Stimulated activated naive CD8-positive, alpha-beta T cell treated with anti-CD3 and anti-CD28 coated beads, Interleukin-15, amount 100 ng/mL, for 72 hours (primary cell): ENCODE results near the gene ZNF205.
"Not testable (repeated sequence)": the region's sequence is repeated elsewhere in the genome, so short reads cannot be mapped to it uniquely, and the experiment has no call there.

Experiments used
- ATAC-seq: fragments of 150-1000 bp; cut with Tn5 transposase; 2 replicates; pipeline ENCODE4 v1.10.0; 2021; ENCODE audit warnings: mild to moderate bottlenecking, moderate library complexity
- DNase-seq, 2 donors: peaks; one replicate each; pipeline ENCODE4 v3.0.0; 2021 to 2022
- H3K27ac Mint-ChIP-seq, 2 donors: one replicate each; pipeline ENCODE4 v1.8.0; 2022; ENCODE audit warnings: mild to moderate bottlenecking in 2 of 2, mixed read lengths in 2 of 2, moderate library complexity in 2 of 2
- H3K27me3 Mint-ChIP-seq: one replicate; pipeline ENCODE4 v1.8.0; 2022; ENCODE audit warnings: mixed read lengths
- H3K4me1 Mint-ChIP-seq: one replicate; pipeline ENCODE4 v1.8.0; 2022; ENCODE audit warnings: mild to moderate bottlenecking, mixed read lengths
- H3K4me3 Mint-ChIP-seq, 2 donors: one replicate each; pipeline ENCODE4 v1.8.0; 2022; ENCODE audit warnings: mild to moderate bottlenecking in 2 of 2, mixed read lengths in 2 of 2, moderate library complexity in 1 of 2
- H3K9me3 Mint-ChIP-seq, 2 donors: one replicate each; pipeline ENCODE4 v1.8.0; 2022; ENCODE audit warnings: mixed read lengths in 2 of 2

The ZNF205 gene

GRCh38 chr16:3075946-3076345 lies 36.4 kb upstream of the ZNF205 start:
- not testable (repeated sequence) for DNase-seq, ATAC-seq, H3K27me3 Mint-ChIP-seq
- Mint-ChIP-seq H3K27ac (peak overlapping the region; percentile 94 to 99), H3K4me3 (peak overlapping the region; percentile 85 to 87), H3K9me3 (peaks cover 11 to 12% of the 10 kb centered on the region in 2 donors), H3K4me1 (peaks cover 75% of the 10 kb centered on the region)

GRCh38 chr16:3076577-3076976 lies 35.8 kb upstream of the ZNF205 start:
- Mint-ChIP-seq H3K27ac (peak overlapping the region; percentile 91 to 94), H3K4me3 (peak overlapping the region; percentile 85 to 87)

GRCh38 chr16:3080024-3080423 lies 32.4 kb upstream of the ZNF205 start:
- H3K4me3 Mint-ChIP-seq, result no peak overlapping the region
- peaks cover 45% of the 10 kb centered on the region for H3K4me1 Mint-ChIP-seq
- no peak for ATAC-seq
- DNase-seq, result no peak
- H3K27ac Mint-ChIP-seq, result peak overlapping the region in 1 of 2 donors; percentile 81
- no peaks in the 10 kb centered on the region for H3K27me3 Mint-ChIP-seq
- peaks cover 13 to 14% of the 10 kb centered on the region in 2 donors for H3K9me3 Mint-ChIP-seq

More at GRCh38 chr16:3076577-3076976, 35.8 kb upstream of the ZNF205 start:
- Mint-ChIP-seq H3K27me3 (no peaks in the 10 kb centered on the region), H3K9me3 (peaks cover 13 to 14% of the 10 kb centered on the region in 2 donors), H3K4me1 (peaks cover 74% of the 10 kb centered on the region)
- no peak for DNase-seq
- no peak for ATAC-seq

GRCh38 chr16:3081957-3082356 lies 30.4 kb upstream of the ZNF205 start:
- H3K27ac Mint-ChIP-seq, H3K27me3 Mint-ChIP-seq, H3K4me3 Mint-ChIP-seq, ATAC-seq, DNase-seq: not testable (repeated sequence)
- H3K4me1 Mint-ChIP-seq, result peaks cover 43% of the 10 kb centered on the region
- H3K9me3 Mint-ChIP-seq, result peaks cover 13 to 14% of the 10 kb centered on the region in 2 donors

GRCh38 chr16:3083408-3083807 lies 29.0 kb upstream of the ZNF205 start:
- not testable (repeated sequence) for H3K27me3 Mint-ChIP-seq, ATAC-seq, DNase-seq, H3K4me3 Mint-ChIP-seq, H3K27ac Mint-ChIP-seq
- Mint-ChIP-seq H3K4me1 (peaks cover 48% of the 10 kb centered on the region), H3K9me3 (peaks cover 13 to 14% of the 10 kb centered on the region in 2 donors)

- peaks cover 46% of the 10 kb centered on the region for H3K4me1 Mint-ChIP-seq
- H3K27me3 Mint-ChIP-seq, result no peaks in the 10 kb centered on the region
- peaks cover 13 to 14% of the 10 kb centered on the region in 2 donors for H3K9me3 Mint-ChIP-seq
- no peak for DNase-seq
- H3K27ac Mint-ChIP-seq, result no peak overlapping the region
- ATAC-seq, result no peak
- no peak overlapping the region for H3K4me3 Mint-ChIP-seq
Observed at GRCh38 chr16:3084491-3084890, 27.9 kb upstream of the ZNF205 start.

- peaks cover 46% of the 10 kb centered on the region for H3K4me1 Mint-ChIP-seq
- H3K27ac Mint-ChIP-seq, result peak overlapping the region in 1 of 2 donors; percentile 15
- no peak overlapping the region for H3K4me3 Mint-ChIP-seq
- ATAC-seq, result no peak
- H3K27me3 Mint-ChIP-seq, result no peaks in the 10 kb centered on the region
- H3K9me3 Mint-ChIP-seq, result peaks cover 7 to 8% of the 10 kb centered on the region in 2 donors
- DNase-seq, result no peak
Observed at GRCh38 chr16:3084969-3085670, 27.3 kb upstream of the ZNF205 start.

GRCh38 chr16:3085868-3086595 lies 26.4 kb upstream of the ZNF205 start:
- Mint-ChIP-seq H3K4me1 (peaks cover 49% of the 10 kb centered on the region), H3K4me3 (peak overlapping the region in 1 of 2 donors; percentile 15), H3K27me3 (no peaks in the 10 kb centered on the region), H3K27ac (peak overlapping the region in 1 of 2 donors; percentile 19), H3K9me3 (peaks cover 1% of the 10 kb centered on the region in 2 donors)
- DNase-seq (no peak), ATAC-seq (no peak)

GRCh38 chr16:3086596-3087242 lies 25.7 kb upstream of the ZNF205 start:
- ATAC-seq (peak; percentile 47), DNase-seq (no peak)
- Mint-ChIP-seq H3K27ac (peak overlapping the region; percentile 42 to 72), H3K9me3 (no peaks in the 10 kb centered on the region), H3K4me1 (peaks cover 51% of the 10 kb centered on the region), H3K27me3 (no peaks in the 10 kb centered on the region), H3K4me3 (peak overlapping the region; percentile 35 to 59)

- Mint-ChIP-seq H3K27me3 (no peaks in the 10 kb centered on the region), H3K4me3 (no peak overlapping the region), H3K4me1 (peaks cover 55% of the 10 kb centered on the region), H3K9me3 (no peaks in the 10 kb centered on the region), H3K27ac (peak overlapping the region in 1 of 2 donors; percentile 21)
- ATAC-seq, result peak; percentile 52
- no peak for DNase-seq
Observed at GRCh38 chr16:3087243-3088235, 24.8 kb upstream of the ZNF205 start.

GRCh38 chr16:3088450-3088849 lies 23.9 kb upstream of the ZNF205 start:
- Mint-ChIP-seq H3K27ac (no peak overlapping the region), H3K9me3 (no peaks in the 10 kb centered on the region), H3K4me1 (peaks cover 55% of the 10 kb centered on the region), H3K27me3 (no peaks in the 10 kb centered on the region), H3K4me3 (peak overlapping the region in 1 of 2 donors; percentile 13)
- ATAC-seq (no peak), DNase-seq (no peak)

GRCh38 chr16:3088925-3089716 lies 23.3 kb upstream of the ZNF205 start:
- ATAC-seq (peak; percentile 22), DNase-seq (no peak)
- no peak overlapping the region for H3K4me3 Mint-ChIP-seq
- H3K9me3 Mint-ChIP-seq, result no peaks in the 10 kb centered on the region
- no peak overlapping the region for H3K27ac Mint-ChIP-seq
- H3K27me3 Mint-ChIP-seq, result no peaks in the 10 kb centered on the region
- H3K4me1 Mint-ChIP-seq, result peaks cover 55% of the 10 kb centered on the region

- no peaks in the 10 kb centered on the region for H3K27me3 Mint-ChIP-seq
- DNase-seq, result no peak
- ATAC-seq, result peak; percentile 11
- H3K4me1 Mint-ChIP-seq, result peaks cover 62% of the 10 kb centered on the region
- H3K4me3 Mint-ChIP-seq, result no peak overlapping the region
- no peak overlapping the region for H3K27ac Mint-ChIP-seq
- H3K9me3 Mint-ChIP-seq, result no peaks in the 10 kb centered on the region
Observed at GRCh38 chr16:3089717-3090592, 22.4 kb upstream of the ZNF205 start.
